ENCODE results near the gene ZBTB8OS.
A peak's percentile ranks its signal among the peaks of the same experiment; 100 is the strongest.

GRCh38 chr1:32650752-32651460, 556 bp upstream of the ZBTB8OS start, which contains the start of gene RBBP4:
- TF ChIP-seq, protein P1, sequence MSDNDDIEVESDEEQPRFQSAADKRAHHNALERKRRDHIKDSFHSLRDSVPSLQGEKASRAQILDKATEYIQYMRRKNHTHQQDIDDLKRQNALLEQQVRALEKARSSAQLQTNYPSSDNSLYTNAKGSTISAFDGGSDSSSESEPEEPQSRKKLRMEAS (IDR thresholded peaks at IDR 0.05) = peak; percentile 87
- TF ChIP-seq, protein P2, sequence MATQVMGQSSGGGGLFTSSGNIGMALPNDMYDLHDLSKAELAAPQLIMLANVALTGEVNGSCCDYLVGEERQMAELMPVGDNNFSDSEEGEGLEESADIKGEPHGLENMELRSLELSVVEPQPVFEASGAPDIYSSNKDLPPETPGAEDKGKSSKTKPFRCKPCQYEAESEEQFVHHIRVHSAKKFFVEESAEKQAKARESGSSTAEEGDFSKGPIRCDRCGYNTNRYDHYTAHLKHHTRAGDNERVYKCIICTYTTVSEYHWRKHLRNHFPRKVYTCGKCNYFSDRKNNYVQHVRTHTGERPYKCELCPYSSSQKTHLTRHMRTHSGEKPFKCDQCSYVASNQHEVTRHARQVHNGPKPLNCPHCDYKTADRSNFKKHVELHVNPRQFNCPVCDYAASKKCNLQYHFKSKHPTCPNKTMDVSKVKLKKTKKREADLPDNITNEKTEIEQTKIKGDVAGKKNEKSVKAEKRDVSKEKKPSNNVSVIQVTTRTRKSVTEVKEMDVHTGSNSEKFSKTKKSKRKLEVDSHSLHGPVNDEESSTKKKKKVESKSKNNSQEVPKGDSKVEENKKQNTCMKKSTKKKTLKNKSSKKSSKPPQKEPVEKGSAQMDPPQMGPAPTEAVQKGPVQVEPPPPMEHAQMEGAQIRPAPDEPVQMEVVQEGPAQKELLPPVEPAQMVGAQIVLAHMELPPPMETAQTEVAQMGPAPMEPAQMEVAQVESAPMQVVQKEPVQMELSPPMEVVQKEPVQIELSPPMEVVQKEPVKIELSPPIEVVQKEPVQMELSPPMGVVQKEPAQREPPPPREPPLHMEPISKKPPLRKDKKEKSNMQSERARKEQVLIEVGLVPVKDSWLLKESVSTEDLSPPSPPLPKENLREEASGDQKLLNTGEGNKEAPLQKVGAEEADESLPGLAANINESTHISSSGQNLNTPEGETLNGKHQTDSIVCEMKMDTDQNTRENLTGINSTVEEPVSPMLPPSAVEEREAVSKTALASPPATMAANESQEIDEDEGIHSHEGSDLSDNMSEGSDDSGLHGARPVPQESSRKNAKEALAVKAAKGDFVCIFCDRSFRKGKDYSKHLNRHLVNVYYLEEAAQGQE (IDR thresholded peaks at IDR 0.05) = peak; percentile 61
- TF ChIP-seq CTCF (IDR thresholded peaks at IDR 0.05; ENCODE audit: low read depth, low read length, missing input control) (no peak), YY1 (IDR thresholded peaks at IDR 0.05) (peak; percentile 99), HNF4A (conservative IDR thresholded peaks at IDR 0.05) (no peak), SP1 (IDR thresholded peaks at IDR 0.05) (peak; percentile 35), TAF1 (conservative IDR thresholded peaks at IDR 0.05) (no peak), RAD21 (IDR thresholded peaks at IDR 0.05) (no peak), FOXA1 (IDR thresholded peaks at IDR 0.05) (no peak), JUND (IDR thresholded peaks at IDR 0.05) (peak in 1 of 2 donors; percentile 11), GABPA (IDR thresholded peaks at IDR 0.05 in 1 of 2, conservative IDR thresholded peaks at IDR 0.05 in 1 of 2) (peak in 1 of 2 donors; percentile 82), RXRA (IDR thresholded peaks at IDR 0.05) (no peak)
- TF ChIP-seq, protein P3, sequence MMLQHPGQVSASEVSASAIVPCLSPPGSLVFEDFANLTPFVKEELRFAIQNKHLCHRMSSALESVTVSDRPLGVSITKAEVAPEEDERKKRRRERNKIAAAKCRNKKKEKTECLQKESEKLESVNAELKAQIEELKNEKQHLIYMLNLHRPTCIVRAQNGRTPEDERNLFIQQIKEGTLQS (IDR thresholded peaks at IDR 0.05) = no peak
- TF ChIP-seq, protein P4, sequence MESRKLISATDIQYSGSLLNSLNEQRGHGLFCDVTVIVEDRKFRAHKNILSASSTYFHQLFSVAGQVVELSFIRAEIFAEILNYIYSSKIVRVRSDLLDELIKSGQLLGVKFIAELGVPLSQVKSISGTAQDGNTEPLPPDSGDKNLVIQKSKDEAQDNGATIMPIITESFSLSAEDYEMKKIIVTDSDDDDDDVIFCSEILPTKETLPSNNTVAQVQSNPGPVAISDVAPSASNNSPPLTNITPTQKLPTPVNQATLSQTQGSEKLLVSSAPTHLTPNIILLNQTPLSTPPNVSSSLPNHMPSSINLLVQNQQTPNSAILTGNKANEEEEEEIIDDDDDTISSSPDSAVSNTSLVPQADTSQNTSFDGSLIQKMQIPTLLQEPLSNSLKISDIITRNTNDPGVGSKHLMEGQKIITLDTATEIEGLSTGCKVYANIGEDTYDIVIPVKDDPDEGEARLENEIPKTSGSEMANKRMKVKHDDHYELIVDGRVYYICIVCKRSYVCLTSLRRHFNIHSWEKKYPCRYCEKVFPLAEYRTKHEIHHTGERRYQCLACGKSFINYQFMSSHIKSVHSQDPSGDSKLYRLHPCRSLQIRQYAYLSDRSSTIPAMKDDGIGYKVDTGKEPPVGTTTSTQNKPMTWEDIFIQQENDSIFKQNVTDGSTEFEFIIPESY (IDR thresholded peaks at IDR 0.05) = peak; percentile 96
